Uterine smooth muscle cell (primary cell): ENCODE data around the gene SH3RF1. TPM values are rescaled to one million over a fixed set of nuclear protein-coding genes. Genes with fewer than 3 reads are reported as not detected.

ENCODE experiments used
- total RNA-seq: library from RNA; depleted of rRNA; stranded (reverse); fragments of >200 nt; gene quantifications from 2 replicates; pipeline ENCODE4 v1.2.3, GENCODE V29; 2014

The SH3RF1 gene
- 31.9 and 33.2 TPM in 2 replicates for total RNA-seq

GRCh38 chr4:169270810-169271691 is at the start of gene SH3RF1:
SH3RF1 (minus strand) TSS chr4:169270956; CDS start chr4:169269212, 1,744 bp downstream.

